ENCODE results near the gene SURF2. TPM values are rescaled to one million over a fixed set of nuclear protein-coding genes. Genes with fewer than 3 reads are reported as not detected.

Gene SURF2
- total RNA-seq, 1 experiment from 2014 or later, result 15.7 TPM

DNA sequence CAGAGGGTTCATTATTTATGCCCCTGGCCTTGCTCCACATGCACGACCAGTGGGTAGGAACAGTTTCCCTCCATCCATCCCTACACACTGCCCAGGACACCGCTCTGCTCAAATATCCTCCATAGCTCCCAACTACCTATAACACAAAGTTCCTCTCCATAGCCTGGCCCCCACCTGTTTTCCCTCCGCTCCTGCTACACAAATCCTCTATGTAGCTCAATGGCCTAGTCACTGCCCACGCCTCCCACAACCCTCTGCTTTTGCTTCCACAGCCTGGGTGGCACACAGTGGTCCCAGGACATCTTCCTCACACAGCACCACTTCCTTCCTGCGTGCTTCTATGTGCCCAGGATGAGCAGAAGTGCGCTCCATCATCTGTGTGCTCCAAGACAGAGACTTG lies 41.0 kb downstream of the SURF2 start:
- DNase-seq (ENCODE audit: low read depth), result no peak

DNA sequence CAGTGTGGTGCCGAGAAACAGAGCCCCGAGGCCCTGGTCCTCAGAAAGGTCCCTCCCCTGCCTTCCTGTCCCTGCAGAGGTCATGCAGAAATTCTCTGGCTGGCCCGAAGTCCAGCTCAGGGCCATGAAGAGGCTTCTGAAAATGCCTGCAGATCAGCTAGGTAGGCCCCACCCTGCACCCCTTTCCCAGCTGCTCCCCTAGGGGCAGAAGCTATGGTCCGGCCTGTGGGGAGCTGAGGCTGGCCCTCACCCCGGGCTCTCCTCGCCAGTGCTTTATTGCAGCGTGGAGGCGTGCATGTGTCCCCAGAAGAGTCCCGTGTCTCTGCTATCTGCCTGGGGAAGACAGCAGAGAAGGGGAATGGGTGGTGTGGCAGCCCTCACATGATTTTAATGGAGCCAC lies 41.5 kb downstream of the SURF2 start:
- no peak for DNase-seq (ENCODE audit: low read depth)

DNA sequence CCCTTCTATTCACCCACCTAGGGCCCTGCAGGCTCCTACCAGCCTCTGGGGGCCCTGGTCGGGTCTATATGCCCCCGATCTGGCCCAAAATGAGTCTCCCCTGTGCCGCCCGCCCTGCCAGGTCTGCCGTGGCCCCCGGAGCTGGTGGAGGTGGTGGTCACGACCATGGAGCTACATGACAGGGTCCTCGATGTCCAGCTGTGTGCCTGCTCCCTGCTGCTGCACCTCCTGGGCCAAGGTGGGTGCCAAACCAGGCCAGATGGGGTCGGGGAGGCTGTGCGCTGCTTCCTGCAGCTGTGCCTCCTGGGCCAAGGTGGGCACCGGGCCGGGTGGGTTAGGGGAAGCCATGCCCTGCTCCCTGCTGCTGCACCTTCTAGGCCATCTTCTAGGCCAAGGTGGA lies 43.9 kb downstream of the SURF2 start:
- no peak for DNase-seq (ENCODE audit: low read depth)

- DNase-seq (ENCODE audit: low read depth), result no peak
Observed at GRCh38 chr9:133401588-133401987, 45.2 kb downstream of the SURF2 start.

DNA sequence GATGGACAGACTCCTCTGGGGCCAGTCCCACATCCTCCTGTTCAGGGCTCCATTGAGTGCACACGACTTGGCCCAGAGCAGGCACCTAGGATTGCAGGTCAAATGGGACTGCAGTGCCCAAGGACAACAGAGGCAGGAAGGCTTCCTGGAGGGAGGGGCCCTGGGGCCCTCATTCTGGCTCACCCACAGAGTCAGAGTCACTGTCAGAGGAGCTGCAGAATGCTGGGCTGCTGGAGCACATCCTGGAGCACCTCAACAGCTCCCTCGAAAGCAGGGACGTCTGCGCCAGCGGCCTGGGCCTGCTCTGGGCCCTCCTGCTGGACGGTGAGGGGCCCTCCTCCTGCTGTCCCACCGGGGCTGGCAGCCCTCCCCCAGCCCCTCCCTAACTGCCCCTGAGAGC lies 46.3 kb downstream of the SURF2 start:
- DNase-seq (ENCODE audit: low read depth), result no peak

DNA sequence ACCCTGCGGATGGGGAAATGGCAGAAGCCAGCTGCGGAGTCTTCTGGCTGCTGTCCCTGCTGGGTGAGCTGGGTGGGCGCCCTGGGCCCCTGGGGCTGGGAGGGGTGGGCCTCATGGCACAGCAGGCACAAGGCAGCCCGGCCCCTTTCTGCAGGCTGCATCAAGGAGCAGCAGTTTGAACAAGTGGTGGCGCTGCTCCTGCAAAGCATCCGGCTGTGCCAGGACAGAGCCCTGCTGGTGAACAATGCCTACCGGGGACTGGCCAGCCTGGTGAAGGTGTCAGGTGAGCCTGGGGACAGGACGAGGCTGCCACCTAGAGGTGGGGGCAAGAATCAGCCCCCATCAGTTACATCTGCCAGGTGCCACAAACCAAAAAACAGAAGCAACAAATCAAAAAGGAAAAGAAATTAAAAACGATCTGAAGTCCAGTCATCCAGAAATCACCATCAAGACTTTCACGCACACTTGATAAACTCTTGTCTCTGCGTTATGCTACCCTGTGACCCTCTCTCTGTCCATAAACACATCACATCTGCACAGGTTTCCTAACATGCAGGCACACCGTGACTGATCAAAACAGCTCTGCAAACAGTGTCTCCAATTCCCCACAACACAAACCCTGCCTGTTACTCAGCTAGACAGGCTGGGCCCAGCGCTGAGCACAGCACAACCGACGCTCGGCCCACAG lies 47.6 kb downstream of the SURF2 start:
- no peak for DNase-seq (ENCODE audit: low read depth)

DNA sequence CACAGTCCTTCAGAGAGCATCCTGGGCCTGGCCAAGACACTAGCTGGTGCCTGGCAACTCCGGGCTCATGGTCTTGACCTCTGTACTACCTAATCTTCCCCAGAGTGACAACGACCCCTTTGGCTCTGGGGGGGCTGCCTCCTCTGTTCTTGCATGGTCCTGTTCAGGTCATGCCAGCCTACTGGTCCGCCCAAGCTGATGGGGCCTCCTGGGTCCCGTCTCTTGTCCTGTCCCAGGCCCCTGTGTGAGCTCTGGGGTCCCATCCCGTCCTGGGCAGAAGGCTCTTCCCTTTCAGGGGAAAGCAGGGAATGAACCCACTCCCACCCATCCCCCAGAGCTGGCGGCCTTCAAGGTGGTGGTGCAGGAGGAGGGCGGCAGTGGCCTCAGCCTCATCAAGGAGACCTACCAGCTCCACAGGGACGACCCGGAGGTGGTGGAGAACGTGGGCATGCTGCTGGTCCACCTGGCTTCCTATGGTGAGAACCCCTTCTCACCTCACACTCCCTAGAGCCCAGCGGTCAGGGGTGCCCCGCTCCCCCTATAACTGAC lies 48.2 kb downstream of the SURF2 start:
- DNase-seq (ENCODE audit: low read depth), result no peak

DNA sequence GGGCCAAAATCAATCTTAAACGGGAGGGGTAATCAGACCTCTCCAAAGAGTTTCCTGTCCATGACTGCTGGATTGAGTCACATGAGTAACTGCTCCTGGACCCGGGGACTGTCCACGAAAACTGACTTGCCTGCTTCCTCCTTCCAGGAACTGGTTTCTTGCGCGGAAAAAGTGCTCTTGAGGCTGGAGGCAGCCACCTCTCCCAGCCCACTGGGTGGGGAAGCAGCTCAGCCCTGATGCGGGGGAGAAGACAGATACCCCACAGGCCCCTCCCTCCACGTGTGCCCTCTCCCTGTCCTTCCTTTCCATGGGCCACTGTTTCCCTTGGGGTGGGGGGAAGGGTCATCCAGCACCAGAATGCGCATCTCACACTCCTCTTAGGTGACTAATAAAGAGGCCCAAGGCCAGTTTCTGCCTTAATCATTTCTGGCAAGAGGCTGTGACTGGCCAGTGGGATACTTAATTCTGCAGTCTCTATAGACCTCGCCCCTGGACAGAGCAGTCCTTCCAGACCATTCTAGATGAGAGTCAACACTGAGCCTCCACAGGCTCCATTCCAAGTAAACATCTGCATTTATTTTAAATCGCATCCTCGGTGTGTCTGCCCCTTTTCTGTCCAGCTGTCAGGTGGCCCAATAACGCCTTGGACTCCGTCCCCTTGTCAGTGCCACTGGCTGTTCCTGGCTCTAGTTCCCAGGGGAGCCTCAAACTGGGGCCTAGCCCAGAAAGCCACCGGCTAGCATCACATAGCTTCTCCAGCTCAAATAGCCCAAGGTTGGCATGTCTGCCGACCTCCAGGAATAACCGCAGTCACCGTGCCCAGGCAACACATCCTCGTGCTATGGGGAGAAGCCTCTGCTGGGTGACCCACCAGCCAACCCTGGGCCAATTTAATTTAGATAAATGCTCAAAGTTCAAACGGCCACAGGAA lies 49.4 kb downstream of the SURF2 start:
- no peak for DNase-seq (ENCODE audit: low read depth)

GRCh38 chr9:133406480-133407307 lies 50.3 kb downstream of the SURF2 start:
- peak; percentile 45 for DNase-seq (ENCODE audit: low read depth)

DNA sequence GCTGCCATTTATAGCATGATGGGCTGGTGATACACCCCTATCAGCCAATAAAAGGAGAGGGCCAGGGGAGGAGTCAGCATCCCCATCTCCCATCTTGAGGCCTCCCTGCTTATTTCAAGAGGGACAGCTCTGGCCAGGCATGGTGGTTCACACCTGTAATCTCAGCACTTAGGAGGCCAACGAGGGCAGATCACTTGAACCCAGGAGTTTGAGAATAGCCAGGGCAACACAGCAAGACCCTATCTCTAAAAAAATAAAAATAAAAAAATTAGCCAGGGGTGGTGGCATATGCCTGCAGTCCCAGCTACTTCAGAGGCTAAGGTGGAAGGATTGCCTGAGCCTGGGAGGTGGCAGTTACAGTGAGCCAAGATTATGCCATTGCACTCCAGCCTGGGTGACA lies 51.7 kb downstream of the SURF2 start:
- DNase-seq (ENCODE audit: low read depth), result no peak

Other genes starting within 250 kb of the SURF2 start
- 12.5 and 18.9 TPM in 2 replicates for gene RALGDS, start 235.3 kb upstream of the SURF2 start, total RNA-seq (2014; rRNA removed; shearing (Covaris generic))
- gene GBGT1, start 192.6 kb upstream of the SURF2 start, total RNA-seq (2014; rRNA removed; shearing (Covaris generic)), result 0.59 and 1.3 TPM in 2 replicates
- gene OBP2B, start 147.3 kb upstream of the SURF2 start, total RNA-seq (2014; rRNA removed; shearing (Covaris generic)), result not detected in 2 replicates
- gene ABO, start 81.3 kb upstream of the SURF2 start, total RNA-seq (2014; rRNA removed; shearing (Covaris generic)), result not detected in 2 replicates
- gene SURF6, start 20.4 kb upstream of the SURF2 start, total RNA-seq (2014; rRNA removed; shearing (Covaris generic)), result 4.6 and 11.2 TPM in 2 replicates
- 13.8 and 15.2 TPM in 2 replicates for gene MED22, start 8.4 kb upstream of the SURF2 start, total RNA-seq (2014; rRNA removed; shearing (Covaris generic))
- gene RPL7A, start 8.3 kb upstream of the SURF2 start, total RNA-seq (2014; rRNA removed; shearing (Covaris generic)), result 1,811 and 1,953 TPM in 2 replicates
- 13.3 and 15.9 TPM in 2 replicates for gene SURF1, start 63 bp upstream of the SURF2 start, total RNA-seq (2014; rRNA removed; shearing (Covaris generic))
- 188 and 217 TPM in 2 replicates for gene SURF4, start 19.5 kb downstream of the SURF2 start, total RNA-seq (2014; rRNA removed; shearing (Covaris generic))
- gene STKLD1, start 19.8 kb downstream of the SURF2 start, total RNA-seq (2014; rRNA removed; shearing (Covaris generic)), result 1.5 and 1.7 TPM in 2 replicates
- 9.0 and 9.5 TPM in 2 replicates for gene REXO4, start 61.5 kb downstream of the SURF2 start, total RNA-seq (2014; rRNA removed; shearing (Covaris generic))
- not detected in 2 replicates for gene ADAMTS13, start 65.8 kb downstream of the SURF2 start, total RNA-seq (2014; rRNA removed; shearing (Covaris generic))
- gene CACFD1, start 103.4 kb downstream of the SURF2 start, total RNA-seq (2014; rRNA removed; shearing (Covaris generic)), result 2.4 TPM in 2 replicates
- gene SLC2A6, start 122.5 kb downstream of the SURF2 start, total RNA-seq (2014; rRNA removed; shearing (Covaris generic)), result 15.4 and 23.7 TPM in 2 replicates
- gene MYMK, start 168.4 kb downstream of the SURF2 start, total RNA-seq (2014; rRNA removed; shearing (Covaris generic)), result not detected in 2 replicates
- gene ADAMTSL2, start 178.2 kb downstream of the SURF2 start, total RNA-seq (2014; rRNA removed; shearing (Covaris generic)), result 6.6 and 9.7 TPM in 2 replicates

All from RPMI7951 (cell line).